Activated T-helper 1 cell treated with Interleukin-2 at 50 U/mL for 16 hours (primary cell): Measurements from ENCODE around the gene PLXNB1.
A peak's percentile ranks its signal among the peaks of the same experiment; 100 is the strongest.
"Not testable (repeated sequence)": the region's sequence is repeated elsewhere in the genome, so short reads cannot be mapped to it uniquely, and the experiment has no call there.

Experiments
- DNase-seq: peaks from one replicate; pipeline ENCODE4 v3.0.0-alpha.2; 2020; ENCODE audit warnings: low read depth

Gene PLXNB1, protein sequence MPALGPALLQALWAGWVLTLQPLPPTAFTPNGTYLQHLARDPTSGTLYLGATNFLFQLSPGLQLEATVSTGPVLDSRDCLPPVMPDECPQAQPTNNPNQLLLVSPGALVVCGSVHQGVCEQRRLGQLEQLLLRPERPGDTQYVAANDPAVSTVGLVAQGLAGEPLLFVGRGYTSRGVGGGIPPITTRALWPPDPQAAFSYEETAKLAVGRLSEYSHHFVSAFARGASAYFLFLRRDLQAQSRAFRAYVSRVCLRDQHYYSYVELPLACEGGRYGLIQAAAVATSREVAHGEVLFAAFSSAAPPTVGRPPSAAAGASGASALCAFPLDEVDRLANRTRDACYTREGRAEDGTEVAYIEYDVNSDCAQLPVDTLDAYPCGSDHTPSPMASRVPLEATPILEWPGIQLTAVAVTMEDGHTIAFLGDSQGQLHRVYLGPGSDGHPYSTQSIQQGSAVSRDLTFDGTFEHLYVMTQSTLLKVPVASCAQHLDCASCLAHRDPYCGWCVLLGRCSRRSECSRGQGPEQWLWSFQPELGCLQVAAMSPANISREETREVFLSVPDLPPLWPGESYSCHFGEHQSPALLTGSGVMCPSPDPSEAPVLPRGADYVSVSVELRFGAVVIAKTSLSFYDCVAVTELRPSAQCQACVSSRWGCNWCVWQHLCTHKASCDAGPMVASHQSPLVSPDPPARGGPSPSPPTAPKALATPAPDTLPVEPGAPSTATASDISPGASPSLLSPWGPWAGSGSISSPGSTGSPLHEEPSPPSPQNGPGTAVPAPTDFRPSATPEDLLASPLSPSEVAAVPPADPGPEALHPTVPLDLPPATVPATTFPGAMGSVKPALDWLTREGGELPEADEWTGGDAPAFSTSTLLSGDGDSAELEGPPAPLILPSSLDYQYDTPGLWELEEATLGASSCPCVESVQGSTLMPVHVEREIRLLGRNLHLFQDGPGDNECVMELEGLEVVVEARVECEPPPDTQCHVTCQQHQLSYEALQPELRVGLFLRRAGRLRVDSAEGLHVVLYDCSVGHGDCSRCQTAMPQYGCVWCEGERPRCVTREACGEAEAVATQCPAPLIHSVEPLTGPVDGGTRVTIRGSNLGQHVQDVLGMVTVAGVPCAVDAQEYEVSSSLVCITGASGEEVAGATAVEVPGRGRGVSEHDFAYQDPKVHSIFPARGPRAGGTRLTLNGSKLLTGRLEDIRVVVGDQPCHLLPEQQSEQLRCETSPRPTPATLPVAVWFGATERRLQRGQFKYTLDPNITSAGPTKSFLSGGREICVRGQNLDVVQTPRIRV (N-terminal part only)

DNA sequence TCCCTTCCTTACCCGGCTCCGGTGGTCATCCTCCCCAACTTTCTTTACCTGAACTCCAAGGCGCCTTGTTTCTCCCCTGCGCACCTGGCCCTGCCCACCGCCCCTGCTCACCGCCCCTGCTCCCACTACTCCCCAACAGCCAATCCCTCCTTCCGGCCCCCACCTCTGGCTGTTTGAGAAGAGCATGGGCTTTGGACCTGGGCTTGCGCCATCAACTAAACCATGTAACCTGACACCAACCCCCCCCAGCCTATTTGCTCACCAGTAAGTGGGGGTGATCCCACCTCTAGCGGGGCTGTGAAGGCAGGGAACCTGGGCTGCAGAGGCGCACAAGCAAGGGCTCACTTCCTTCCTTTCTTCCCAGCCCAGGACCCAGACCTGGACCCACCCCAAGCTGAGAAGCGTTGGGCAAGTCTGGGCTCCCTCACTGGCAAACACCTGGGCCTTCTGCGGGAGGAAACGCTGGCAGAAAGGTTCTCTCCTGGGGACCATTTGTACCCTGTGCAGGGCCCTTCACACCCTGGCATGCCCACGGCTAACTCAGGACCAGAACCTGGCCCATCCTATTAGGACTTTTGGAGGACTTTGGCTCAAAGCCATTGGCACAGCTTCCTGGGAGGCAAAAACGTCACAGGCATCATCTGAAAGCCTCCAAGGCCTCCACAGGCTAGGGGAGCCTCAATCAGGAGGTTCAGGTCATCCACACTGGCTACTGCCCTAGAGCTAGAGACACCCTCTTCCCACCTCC, at the start of gene PLXNB1:
PLXNB1 (minus strand) TSS at position 127 of the 748 bp plus-strand sequence. CDS start 5,475 bp downstream, outside the sequence.
- no peak for DNase-seq

GRCh38 chr3:48478626-48479555, 49.0 kb upstream of the PLXNB1 start:
- DNase-seq, result peak; percentile 38

GRCh38 chr3:48477959-48478520, 48.2 kb upstream of the PLXNB1 start:
- DNase-seq, result no peak

GRCh38 chr3:48476426-48477053, 46.7 kb upstream of the PLXNB1 start:
- DNase-seq, result no peak

- DNase-seq, result no peak
Measured at GRCh38 chr3:48475188-48475587, 45.3 kb upstream of the PLXNB1 start.

DNA sequence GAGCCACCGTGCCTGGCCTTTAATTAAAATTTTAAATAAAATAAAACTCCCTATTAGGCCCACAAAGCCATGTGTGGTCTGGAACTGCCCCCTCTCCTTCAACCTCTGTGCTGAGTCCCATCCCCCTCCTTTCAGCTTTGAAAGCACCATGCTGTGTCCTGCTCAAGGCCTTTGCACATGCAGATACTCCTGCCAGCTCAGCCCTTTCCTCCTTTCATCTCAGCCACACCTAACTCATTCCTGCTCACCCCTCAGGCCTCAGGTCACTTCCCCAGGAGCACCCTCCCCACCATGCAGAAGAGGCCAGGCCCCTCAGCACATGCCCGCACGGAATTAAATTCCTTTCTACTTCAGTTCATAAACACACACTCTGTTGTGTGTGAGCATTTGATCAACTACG, 44.7 kb upstream of the PLXNB1 start:
- no peak for DNase-seq

GRCh38 chr3:48474031-48474430, 44.1 kb upstream of the PLXNB1 start:
- not testable (repeated sequence) for DNase-seq

GRCh38 chr3:48473617-48473952, 43.7 kb upstream of the PLXNB1 start:
- no peak for DNase-seq

DNA sequence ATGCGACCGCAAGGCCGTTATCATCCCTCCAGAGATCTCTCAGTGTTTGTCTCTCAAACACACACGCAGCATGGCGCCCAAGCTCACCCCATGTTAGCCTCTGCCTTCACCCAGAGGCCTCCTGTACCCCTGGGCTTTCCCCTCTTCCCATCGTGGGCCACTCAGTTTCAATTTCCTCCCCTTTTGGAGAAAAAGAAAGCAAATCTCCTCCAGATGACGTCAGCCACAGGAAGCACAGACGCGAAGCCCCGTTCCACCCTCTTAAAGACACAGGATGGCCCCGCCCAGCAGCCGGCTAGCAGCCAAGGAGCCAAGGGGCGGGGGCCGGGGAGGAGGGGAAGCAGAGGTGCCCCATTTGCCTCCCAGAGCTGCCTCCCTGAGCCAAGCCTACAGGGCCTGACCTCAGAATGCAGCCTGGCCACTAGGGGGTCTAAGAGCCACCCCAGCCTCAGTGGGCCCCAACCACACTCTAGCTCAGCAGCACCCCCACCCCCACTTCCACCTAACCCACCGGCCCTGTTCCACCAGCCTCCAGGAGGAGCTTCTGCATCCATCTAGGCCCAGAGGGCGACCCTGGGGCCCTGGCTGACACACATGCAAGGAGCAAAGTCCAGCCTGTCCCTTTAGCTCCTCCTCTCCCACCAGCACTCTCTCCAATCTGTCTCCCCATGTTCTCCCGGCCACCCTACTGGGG, 43.2 kb upstream of the PLXNB1 start:
- DNase-seq, result peak; percentile 89

GRCh38 chr3:48472673-48472922, 42.7 kb upstream of the PLXNB1 start:
- no peak for DNase-seq

DNA sequence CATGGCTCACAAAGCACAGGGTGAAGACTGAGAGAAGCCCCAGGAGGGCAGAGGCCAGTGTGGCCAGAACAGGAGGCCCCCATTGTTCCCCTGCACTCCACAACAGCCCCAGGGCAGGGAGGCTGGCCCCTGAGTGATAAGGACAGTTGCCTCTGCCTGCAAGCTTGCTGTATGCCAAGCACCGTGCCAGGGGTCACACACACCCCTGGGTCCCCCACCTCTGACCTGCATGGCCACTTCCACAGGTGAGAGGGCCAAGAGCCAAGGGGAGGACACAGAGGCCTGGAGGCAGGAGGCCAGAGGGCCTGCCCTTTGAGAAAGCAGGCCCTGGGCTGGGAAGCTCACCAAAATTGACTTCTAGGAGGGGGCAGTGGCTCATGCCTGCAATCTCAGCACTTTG, 40.4 kb upstream of the PLXNB1 start:
- DNase-seq, result no peak

GRCh38 chr3:48469046-48469915, 39.4 kb upstream of the PLXNB1 start:
- no peak for DNase-seq

- no peak for DNase-seq
Measured at GRCh38 chr3:48468329-48468731, 38.4 kb upstream of the PLXNB1 start.

DNA sequence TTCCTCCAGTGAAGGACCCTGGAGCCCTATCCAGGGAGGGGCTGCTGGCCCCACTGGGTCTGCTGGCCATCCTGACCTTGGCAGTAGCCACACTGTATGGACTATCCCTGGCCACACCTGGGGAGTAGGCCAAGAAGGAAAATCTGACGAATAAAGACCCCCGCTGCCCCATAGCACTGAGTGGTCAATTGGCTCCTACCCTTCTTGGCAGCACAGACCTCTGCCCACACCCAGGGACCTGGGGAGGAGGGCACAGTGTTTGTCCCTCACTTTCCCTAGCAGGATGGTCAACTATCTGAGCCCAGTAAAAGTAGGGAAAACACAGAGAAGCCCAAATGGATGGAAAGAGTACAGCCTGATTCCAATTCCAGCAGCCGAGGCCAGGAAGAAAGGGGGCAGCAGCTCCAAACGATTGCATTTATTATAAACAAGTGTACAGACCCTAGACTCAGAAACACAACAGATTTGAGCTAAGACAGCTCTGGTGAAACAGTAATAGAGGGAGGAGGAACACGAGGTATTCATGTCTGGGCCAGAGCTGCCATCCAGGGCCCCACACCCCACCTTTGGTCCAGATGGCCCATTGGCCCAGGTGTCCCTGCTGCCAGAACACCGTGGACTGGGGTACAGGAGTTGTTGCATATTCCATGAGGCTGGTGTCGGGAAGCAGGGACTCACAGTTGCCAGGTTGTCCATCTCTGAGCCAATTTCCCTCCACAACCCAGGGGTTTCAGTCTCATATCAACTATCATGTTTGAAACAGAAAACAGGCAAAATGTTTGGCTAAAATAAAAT, 37.8 kb upstream of the PLXNB1 start:
- no peak for DNase-seq

DNA sequence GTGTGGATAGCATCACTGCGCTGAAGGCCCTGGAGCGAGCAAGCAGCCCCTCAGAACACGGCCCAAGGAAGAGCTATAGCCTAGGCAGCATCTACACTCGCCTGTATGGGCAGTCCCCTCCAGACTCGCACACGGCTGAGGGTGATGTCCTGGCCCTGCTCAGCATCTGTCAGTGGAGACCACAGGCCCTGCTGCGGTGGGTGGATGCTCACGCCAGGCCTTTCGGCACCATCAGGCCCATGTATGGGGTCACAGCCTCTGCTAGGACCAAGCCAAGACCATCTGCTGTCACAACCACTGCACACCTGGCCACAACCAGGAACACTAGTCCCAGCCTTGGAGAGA, 37.2 kb upstream of the PLXNB1 start:
- no peak for DNase-seq

DNA sequence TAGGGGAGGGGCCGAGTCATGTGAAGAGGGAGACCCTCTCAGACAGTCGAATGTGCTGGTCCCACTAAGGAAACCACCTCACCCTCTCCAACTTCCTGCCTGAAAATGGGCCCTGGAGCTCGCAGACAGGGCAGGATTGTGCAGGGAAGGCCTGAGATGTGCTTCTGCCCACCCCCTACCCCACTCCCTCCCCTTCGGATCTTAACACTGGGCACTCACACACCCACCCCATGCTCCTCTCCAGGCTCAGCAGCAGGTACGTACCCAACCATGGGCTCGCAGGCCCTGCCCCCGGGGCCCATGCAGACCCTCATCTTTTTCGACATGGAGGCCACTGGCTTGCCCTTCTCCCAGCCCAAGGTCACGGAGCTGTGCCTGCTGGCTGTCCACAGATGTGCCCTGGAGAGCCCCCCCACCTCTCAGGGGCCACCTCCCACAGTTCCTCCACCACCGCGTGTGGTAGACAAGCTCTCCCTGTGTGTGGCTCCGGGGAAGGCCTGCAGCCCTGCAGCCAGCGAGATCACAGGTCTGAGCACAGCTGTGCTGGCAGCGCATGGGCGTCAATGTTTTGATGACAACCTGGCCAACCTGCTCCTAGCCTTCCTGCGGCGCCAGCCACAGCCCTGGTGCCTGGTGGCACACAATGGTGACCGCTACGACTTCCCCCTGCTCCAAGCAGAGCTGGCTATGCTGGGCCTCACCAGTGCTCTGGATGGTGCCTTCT, 36.7 kb upstream of the PLXNB1 start:
- DNase-seq, result no peak
